Left lung (tissue), 10 donors: ENCODE results near the gene GHR. TPM values are rescaled to one million over a fixed set of nuclear protein-coding genes. Genes with fewer than 3 reads are reported as not detected.

ENCODE experiments used
- ATAC-seq: fragments of 200-7000 bp; cut with Tn5 transposase; one replicate; pipeline ENCODE4 v1.9.1; 2020; ENCODE audit warnings: moderate library complexity
- DNase-seq, 4 donors: peaks; one replicate each; pipeline ENCODE4 v3.0.0-alpha.2; 2013 to 2020
- H3K27ac ChIP-seq, 2 donors: fragments of 200-600 bp; sonication (generic) in 1 of 2; one replicate each; pipeline versions ENCODE4 v1.5.0 to v1.8.0; 2020 to 2021
- H3K27me3 ChIP-seq, 2 donors: fragments of 200-600 bp; sonication (generic) in 1 of 2; one replicate each; pipeline versions ENCODE4 v1.5.0 to v1.8.0; 2020 to 2021
- H3K36me3 ChIP-seq, 2 donors: fragments of 200-600 bp; sonication (generic) in 1 of 2; one replicate each; pipeline versions ENCODE4 v1.5.0 to v1.8.0; 2020 to 2021
- H3K4me1 ChIP-seq, 2 donors: fragments of 200-600 bp; one replicate each; pipeline ENCODE4 v1.8.0; 2021
- H3K4me3 ChIP-seq, 2 donors: fragments of 200-600 bp; sonication (generic) in 1 of 2; one replicate each; pipeline versions ENCODE4 v1.5.0 to v1.8.0; 2020 to 2021; ENCODE audit warnings: mild to moderate bottlenecking in 1 of 2
- H3K9me3 ChIP-seq, 2 donors: fragments of 200-600 bp; sonication (generic) in 1 of 2; one replicate each; pipeline versions ENCODE4 v1.5.0 to v1.8.0; 2020 to 2021
- CTCF ChIP-seq, 2 donors: fragments of 200-600 bp; sonication (generic) in 1 of 2; IDR thresholded peaks; one replicate each; pipeline versions ENCODE4 v1.5.0 to v1.8.0; 2021; ENCODE audit warnings: antibody characterized with exemption in 2 of 2
- intact Hi-C, 2 donors: fragments of 100-400 bp; cut with DNase I; formaldehyde crosslinking; loops; one replicate each; pipeline versions ENCODE4 v1.11.2 to v1.14.2; 2022
- polyA plus RNA-seq, 6 donors: library from polyadenylated mRNA; unstranded; fragments of 120-200 nt; gene quantifications; one replicate each; pipeline ENCODE4 v1.2.1, GENCODE V29; 2013; ENCODE audit not compliant: insufficient read length in 6 of 6
- total RNA-seq, 2 donors: library from RNA; stranded (reverse); fragmentation: NEBNext Ultra II Directional; extraction: Animal tissue kit (Norgen Biotek cat#: 25700); gene quantifications; one replicate each; pipeline ENCODE4 v1.2.1, GENCODE V29; 2021
- donor health status: DM: no; HTN: yes; CAD: no.
- donor health status: DM: no; HTN: no; CAD: no.

GHR gene
- total and polyA plus RNA-seq, 8 donors = 5.7 to 30.5 (median 26.3) TPM

- Histone ChIP-seq H3K27ac (no peak overlapping the region), H3K9me3 (peaks cover 0 to 22% of the 10 kb centered on the region in 2 donors), H3K27me3 (no peaks in the 10 kb centered on the region), H3K4me3 (no peak overlapping the region), H3K36me3 (no peaks in the 10 kb centered on the region), H3K4me1 (no peaks in the 10 kb centered on the region)
- ATAC-seq (no peak), DNase-seq (no peak)
- intact Hi-C loops = no loop called here
- TF ChIP-seq CTCF (IDR thresholded peaks at IDR 0.05) = no peak
These were observed 278.3 kb downstream of the GHR start for GRCh38 chr5:42701351-42702059.

DNA sequence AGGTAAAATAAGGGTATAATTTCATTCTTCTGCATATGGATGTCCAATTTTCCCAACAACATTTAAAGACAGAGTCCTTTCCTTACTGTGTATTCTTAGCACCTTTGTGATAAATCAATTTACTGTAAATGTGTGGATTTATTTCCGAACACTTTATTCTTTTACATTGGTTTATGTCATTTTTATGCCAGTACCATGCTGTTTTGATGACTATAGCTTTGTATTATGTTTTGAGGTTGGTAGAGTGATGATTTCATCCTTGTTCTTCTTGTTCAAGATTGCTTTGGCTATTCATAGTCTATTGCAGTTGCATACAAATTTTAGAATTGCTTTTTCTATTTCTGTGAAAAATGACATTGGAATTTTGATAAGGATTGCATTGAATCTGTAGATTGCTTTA is 280.0 kb downstream of the GHR start:
- ATAC-seq (no peak), DNase-seq (no peak)
- no peak for TF ChIP-seq CTCF (IDR thresholded peaks at IDR 0.05)
- Histone ChIP-seq H3K4me1 (no peaks in the 10 kb centered on the region), H3K27me3 (no peaks in the 10 kb centered on the region), H3K27ac (no peak overlapping the region), H3K4me3 (no peak overlapping the region), H3K36me3 (no peaks in the 10 kb centered on the region), H3K9me3 (peaks cover 0 to 26% of the 10 kb centered on the region in 2 donors)
- intact Hi-C loops = no loop called here

DNA sequence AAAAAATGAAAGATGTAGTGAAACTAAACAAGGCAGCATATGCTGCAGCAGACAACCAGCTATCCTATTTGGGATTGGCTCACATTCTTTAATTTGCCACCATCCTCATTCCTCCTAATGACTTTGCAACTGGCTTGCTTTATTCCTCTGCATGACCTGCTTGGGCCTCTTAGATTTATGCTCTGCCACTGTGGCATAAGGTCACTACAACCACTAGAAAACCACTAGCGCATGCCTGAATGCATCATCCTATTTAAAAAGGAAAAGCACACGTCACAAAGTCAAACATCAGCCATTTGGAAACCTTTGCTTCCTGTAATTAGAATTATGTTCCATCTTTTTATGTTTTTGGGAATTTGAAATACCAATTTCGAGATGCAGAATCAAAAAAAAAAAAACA is 292.5 kb downstream of the GHR start:
- TF ChIP-seq CTCF (IDR thresholded peaks at IDR 0.05) = no peak
- no peak for DNase-seq
- Histone ChIP-seq H3K4me1 (no peaks in the 10 kb centered on the region), H3K36me3 (no peaks in the 10 kb centered on the region), H3K27me3 (no peaks in the 10 kb centered on the region), H3K9me3 (no peaks in the 10 kb centered on the region), H3K4me3 (no peak overlapping the region), H3K27ac (no peak overlapping the region)
- ATAC-seq = no peak
- intact Hi-C loops = no loop called here

GRCh38 chr5:42718591-42718990 is 295.4 kb downstream of the GHR start:
- Histone ChIP-seq H3K27ac (no peak overlapping the region), H3K4me1 (peaks cover 0 to 6% of the 10 kb centered on the region in 2 donors), H3K4me3 (no peak overlapping the region), H3K27me3 (no peaks in the 10 kb centered on the region), H3K36me3 (no peaks in the 10 kb centered on the region), H3K9me3 (no peaks in the 10 kb centered on the region)
- TF ChIP-seq CTCF (IDR thresholded peaks at IDR 0.05) = no peak
- ATAC-seq = no peak
- no peak for DNase-seq
- intact Hi-C loops = no loop called here

- ATAC-seq = no peak
- no peak for TF ChIP-seq CTCF (IDR thresholded peaks at IDR 0.05)
- Histone ChIP-seq H3K36me3 (no peaks in the 10 kb centered on the region), H3K9me3 (no peaks in the 10 kb centered on the region), H3K27ac (no peak overlapping the region), H3K4me1 (peaks cover 0 to 6% of the 10 kb centered on the region in 2 donors), H3K4me3 (no peak overlapping the region), H3K27me3 (no peaks in the 10 kb centered on the region)
- DNase-seq = no peak
- intact Hi-C loops = no loop called here
These were observed 295.8 kb downstream of the GHR start for GRCh38 chr5:42719034-42719433.
